Medulla oblongata (tissue), 1 donor: ENCODE results near the gene SCAPER.
"Not testable (repeated sequence)": the region's sequence is repeated elsewhere in the genome, so short reads cannot be mapped to it uniquely, and the experiment has no call there.

Experiments
- DNase-seq: peaks from one replicate; pipeline ENCODE4 v3.0.0-alpha.2; 2015; ENCODE audit errors: extremely low spot score

Gene SCAPER

DNA sequence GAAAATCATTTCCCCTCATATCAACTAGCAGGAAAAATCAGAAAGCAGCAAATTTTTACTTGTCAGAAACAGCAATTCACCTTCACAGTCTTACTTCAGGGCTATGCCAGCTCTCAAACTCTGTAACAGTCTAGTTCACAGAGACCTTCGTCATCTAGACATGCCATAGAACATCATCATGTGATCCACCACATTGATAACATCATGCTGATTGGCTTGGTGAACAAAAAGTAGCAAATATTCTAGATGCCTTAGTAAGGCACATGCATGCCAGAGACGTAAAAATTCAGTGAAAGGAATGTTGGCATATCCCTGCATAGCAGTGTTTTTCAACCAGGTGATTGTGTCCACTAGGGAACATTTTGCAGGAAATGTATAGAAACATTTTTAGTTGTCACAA, 8.6 kb upstream of the SCAPER start:
- no peak for DNase-seq

DNA sequence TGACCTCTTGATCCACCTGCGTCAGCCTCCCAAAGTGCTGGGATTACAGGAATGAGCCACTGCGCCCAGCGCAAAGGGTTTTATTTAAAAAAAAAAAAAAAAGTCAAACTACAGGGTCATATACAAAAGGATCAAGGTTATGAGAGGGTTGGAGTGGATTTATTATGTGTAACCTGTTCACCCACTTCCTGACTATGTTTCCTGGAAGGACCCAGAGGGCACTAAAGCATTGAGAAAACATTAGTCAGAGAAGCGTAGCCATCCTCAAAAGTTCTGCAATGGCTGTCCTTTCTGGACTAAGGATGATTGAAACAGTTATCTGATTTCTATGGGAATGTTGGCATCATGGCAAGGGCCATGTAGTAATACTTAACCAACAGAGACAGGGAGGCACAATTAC, 7.3 kb upstream of the SCAPER start:
- no peak for DNase-seq

DNA sequence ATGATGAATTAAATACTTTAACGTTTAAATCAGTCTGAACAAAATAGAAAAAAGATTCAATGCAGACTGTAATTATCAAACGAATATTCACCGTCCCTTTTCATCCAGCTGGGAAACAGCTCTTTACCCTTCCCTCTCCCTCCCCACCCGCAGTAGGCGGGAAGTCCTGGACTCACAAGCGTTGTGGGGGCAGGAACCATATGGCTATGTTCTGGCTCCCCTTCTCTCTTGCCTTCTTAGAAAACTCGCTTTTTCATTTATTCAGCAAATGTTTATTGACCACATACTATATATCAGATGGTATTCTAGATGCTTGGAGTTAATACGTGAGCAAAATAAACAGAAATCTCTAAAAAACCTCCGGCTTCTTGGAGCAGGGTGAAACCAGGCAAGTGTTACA, 715 bp upstream of the SCAPER start:
- no peak for DNase-seq

DNA sequence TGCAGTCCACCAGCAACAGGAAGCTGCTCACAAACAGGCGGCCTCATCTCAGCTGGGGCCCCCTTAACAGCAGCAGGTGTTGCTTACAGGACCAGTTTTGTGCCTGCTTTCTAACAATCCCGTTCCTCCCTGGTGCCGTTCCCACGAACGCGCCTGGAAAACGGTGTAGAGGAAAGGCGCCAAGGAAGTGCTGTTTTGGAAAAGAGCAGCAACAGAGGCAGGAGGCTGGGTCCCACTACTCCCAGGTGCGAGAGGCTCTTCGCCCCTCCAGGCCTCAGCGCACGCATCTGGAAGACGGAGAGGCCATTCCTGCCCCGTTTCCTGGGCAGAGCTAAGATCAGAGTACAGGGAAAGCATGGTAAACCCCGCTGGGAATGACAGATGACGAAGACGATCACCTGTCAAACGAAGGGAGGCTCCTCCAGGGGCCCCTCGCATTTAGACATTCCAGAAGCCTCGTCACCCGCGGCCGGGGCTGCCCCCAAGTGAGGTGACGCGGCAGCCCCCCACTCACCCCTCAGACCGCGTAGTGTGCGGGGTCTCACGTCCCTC, 603 bp downstream of the SCAPER start:
- DNase-seq, result peak; percentile 42

DNA sequence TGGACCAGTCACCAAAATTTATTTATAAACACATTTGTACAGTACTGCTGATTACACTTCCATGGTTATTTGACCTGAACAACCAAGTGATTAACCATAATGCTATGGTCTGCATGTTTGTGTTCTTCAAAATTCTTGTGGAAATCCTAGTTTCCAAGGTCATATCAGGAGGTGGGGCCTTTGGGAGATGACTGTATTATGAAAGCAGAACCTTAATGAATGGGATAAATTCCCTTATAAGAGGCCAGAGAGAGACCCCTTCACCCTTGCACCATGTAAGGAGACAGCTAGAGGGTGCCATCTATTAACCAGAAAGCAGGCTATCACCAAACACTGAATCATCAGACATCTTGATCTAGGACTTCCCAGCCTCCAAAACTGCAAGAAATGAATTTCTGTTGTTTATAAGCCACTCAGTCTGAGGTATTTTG, 1.9 kb downstream of the SCAPER start:
- DNase-seq, result peak; percentile 50

DNA sequence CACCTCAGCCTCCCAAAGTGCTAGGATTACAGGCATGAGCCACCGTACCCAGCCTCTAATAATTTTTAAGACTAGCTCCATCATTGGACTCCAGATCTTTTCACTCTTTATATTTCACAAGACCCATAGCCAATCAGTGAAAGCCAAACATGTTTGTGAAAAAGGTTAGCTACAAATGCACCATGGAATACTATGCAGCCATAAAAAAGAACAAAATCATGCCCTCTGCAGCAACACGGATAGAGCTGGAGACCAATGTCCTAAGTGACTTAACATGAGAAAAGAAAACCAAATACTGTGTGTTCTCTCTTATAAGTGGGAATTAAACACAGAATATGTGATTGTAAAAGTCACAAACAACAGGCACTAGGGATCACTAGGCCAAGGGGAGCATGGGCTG, 3.2 kb downstream of the SCAPER start:
- DNase-seq, result no peak

DNA sequence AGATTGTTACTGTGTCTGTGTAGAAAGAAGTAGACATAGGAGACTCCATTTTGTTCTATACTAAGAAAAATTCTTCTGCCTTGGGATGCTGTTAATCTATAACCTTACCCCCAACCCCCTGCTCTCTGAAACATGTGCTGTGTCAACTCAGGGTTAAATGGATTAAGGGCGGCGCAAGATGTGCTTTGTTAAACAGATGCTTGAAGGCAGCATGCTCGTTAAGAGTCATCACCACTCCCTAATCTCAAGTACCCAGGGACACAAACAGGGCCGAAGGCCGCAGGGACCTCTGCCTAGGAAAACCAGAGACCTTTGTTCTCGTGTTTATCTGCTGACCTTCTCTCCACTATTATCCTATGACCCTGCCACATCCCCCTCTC, 5.2 kb downstream of the SCAPER start:
- not testable (repeated sequence) for DNase-seq

DNA sequence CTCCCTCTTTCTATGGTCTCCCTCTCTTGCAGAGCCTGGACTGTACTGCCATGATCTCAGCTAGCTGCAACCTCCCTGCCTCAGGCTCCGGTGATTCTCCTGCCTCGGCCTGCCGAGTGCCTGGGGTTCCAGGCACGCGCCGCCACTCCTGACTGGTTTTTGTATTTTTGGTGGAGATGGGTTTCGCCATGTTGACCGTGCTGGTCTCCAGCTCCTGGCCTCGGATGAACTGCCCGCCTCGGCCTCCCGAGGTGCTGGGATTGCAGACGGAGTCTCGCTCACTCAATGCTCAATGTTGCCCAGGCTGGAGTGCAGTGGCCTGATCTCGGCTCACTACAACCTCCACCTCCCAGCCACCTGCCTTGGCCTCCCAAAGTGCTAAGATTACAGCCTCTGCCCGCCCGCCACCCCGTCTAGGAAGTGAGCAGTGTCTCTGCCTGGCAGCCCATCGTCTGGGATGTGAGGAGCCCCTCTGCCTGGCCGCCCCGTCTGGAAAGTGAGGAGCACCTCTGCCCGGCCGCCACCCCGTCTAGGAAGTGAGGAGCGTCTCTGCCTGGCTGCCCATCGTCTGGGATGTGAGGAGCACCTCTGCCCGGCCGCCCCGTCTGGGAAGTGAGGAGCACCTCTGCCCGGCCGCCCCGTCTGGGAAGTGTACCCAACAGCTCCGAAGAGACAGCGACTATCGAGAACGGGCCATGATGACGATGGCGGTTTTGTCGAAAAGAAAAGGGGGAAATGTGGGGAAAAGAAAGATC, 5.8 kb downstream of the SCAPER start:
- not testable (repeated sequence) for DNase-seq

DNA sequence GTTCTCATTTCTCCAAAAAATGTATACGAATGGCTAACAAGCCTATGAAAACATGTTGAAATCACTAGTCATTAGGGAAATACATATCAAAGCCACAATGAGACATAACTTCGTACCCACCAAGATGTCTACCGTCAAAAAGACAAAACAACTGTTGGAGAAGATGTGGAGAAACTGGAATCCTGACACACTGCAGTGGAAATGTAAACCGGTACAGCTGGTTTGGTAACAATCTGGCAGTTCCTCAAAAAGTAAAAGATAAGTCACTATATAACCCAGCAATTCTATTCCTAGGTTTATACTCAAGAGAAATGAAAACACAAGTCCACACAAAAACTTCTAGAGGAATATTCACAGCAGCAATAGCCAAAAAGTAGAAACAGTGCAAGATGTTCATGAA, 7.0 kb downstream of the SCAPER start:
- no peak for DNase-seq

DNA sequence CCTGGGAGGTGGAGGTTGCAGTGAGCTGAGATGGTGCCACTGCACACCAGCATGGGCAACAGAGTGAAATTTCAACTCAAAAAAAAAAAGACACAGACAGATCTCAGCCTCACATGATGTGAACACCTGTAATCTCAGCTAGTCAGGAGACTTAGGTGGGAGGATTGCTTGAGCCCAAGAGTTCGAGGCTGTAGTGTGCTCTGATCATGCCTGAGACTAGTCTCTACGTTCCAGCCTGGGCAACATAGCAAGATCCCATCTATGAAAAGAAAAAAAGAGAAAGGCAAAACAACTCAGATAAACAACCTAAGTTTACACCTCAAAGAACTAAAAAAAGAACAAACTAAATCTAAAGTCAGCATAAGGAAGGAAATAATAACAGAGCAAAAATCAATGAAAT, 11.0 kb downstream of the SCAPER start:
- DNase-seq, result no peak

DNA sequence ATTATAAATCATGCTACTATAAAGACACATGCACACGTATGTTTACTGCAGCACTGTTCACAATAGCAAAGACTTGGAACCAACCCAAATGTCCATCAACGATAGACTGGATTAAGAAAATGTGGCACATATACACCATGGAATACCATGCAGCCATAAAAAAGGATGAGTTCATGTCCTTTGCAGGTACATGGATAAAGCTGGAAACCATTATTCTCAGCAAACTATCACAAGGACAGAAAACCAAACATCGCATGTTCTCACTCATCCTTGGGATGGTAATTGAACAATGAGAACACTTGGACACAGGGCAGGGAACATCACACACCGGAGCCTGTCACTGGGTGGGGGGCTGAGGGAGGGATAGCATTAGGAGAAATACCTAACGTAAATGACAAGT, 12.3 kb downstream of the SCAPER start:
- DNase-seq, result not testable (repeated sequence)

DNA sequence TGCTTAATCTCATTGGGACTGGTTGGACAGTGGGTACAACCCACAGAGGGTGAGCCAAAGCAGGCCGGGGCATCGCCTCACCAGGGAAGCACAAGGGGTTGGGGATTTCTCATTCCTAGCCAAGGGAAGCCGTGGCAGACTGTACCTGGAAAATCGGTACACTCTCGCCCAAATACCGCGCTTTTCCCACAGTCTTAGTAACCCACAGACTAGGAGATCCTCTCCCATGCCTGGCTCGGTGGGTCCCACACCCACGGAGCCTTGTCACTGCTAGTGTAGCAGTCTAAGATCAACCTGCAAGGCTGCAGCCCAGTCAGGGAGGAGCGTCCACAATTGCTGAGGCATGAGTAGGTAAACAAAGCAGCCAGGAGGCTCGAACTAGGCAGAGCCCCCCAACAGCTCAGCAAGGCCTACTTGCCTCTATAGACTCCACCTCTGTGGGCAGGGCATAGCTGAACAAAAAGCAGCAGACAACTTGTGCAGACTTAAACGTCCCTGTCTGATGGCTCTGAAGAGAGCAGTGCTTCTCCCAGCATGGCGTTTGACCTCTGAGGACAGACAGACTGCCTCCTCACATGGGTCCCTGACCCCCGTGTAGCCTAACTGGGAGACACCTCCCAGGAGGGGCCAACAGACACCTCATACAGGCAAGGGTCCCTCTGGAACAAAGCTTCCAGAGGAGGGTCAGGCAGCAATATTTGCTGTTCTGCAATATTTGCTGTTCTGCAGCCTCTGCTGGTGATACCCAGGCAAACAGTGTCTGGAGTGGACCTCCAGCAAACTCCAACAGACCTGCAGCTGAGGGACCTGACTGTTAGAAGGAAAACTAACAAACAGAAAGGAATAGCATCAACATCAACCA, 17.6 kb downstream of the SCAPER start:
- not testable (repeated sequence) for DNase-seq

DNA sequence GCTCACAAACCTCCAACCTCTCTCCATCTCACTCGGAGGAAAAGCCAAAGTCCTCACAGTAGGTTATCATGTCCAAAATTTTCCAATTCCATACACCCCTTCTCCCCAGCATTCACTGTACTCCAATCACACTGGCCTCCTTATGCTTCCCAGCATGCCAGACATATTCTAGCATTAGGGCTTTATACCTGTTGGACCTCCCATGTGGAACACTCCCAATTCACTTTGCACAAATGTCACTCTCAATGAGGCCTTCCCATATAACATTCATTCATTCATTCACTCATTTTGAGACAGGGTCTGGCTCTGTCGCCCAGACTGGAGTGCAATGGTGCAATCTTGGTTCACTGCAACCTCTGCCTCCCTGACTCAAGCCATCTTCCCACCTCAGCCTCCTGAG, 19.9 kb downstream of the SCAPER start:
- no peak for DNase-seq

DNA sequence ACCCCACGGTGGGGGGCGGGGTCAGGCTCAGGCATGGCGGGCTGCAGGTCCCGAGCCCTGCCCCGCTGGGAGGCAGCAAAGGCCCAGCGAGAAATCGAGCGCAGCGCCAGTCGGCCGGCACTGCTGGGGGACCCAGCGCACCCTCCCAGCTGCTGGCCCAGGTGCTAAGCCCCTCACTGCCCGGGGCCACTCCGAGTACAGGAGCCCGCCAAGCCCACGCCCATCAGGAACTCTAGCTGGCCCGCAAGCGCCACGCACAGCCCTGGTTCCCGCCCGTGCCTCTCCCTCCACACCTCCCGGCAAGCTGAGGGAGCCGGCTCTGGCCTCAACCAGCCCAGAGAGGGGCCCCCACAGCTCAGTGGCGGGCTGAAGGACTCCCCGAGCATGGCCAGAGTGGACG, 29.2 kb downstream of the SCAPER start:
- no peak for DNase-seq

DNA sequence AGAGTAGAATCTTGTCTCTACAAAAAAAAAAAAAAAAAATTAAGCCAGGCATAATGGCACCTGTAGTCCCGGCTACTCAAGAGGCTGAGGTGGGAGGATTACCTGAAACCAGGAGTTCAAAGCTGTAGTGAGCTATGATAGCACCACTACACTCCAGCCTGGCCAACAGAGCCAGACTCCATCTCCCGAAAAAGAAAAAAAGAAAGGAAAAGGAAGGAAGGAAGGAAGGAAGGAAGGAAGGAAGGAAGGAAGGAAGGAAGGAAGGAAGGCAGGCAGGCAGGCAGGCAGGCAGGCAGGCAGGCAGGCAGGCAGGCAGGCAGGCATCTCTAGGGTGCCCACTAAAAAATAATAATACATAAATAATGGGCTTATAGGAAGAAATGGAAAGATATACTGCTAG, 32.1 kb downstream of the SCAPER start:
- DNase-seq, result not testable (repeated sequence)

DNA sequence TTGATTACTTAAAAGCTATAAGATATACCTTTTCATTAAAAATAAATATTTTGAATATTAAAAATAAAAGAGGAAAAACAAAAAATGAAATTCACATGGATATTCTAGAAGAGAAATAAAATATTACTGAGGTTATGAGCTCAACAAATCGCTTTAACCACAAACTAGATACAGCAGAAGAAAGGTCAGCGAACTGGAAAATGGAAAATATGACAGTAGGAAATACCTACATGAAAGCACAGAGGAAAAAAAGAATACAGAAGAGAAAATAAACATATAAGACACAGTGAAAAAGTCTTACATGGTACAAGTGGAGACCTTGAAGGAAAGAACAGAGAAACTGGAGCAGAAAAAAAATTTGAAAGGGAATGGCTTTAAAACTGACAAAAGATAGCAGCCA, 33.2 kb downstream of the SCAPER start:
- no peak for DNase-seq

DNA sequence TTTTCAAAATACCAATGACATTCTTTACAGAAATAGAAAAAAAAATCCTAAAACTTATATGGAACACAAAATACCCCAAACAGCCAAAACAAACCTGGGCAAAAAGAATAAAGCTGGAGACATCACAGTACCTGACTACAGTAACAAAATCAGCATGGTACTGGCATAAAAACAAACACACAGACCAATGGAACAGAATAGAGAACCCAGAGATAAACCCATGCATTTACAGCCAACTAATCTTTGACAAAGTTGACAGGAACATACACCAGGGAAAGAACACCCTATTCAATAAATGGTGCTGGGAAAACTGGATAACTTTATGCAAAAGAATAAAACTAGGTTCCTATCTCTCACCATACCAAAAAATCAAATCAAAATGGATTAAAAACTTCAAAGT, 36.4 kb downstream of the SCAPER start:
- no peak for DNase-seq

DNA sequence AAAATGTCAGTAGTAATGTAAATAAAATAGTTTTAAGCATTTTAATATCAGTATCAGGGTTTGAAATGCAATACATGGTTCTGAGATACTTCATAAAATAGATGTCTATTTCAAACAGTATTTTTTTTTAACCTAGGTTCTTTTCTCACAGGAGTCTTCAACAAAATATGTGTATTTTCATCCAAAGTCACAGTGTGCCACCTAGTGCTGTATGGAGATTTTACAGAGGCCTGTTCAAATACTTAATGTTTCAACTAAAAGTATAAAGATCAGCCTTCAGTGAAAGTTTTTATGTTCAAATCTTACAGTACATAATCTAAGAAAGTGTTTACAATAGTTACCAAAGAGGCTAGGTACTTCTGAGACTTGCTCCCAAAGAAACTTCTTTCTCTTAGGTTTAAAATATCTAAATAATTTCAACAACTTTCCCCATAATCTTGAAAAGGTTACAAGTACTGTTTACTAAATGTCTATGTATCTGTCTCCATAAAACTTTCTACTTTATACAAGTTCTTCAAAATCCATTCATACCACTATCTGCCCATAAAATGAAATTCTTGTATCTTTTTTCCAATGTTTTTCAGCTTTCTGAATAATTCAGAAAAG, 38.3 kb downstream of the SCAPER start:
- DNase-seq, result peak; percentile 34

DNA sequence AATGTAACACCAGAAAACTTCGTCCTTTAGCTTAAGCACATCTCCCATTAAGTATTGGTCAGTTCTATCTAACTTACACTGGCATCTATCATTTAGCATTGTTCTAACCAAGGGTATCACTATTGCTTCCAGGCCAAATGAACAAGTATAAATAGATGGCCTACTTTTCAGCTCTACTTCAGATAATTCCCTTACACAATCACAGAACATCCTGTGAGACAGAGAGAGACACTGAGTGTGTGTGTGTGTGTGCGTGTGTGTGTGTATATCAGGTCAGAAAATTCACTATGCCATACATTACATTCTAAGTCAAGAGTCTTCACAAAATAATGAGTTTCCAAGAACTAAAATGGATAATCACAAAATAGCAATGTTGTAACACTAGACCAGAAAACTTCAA, 39.1 kb downstream of the SCAPER start:
- DNase-seq, result no peak

DNA sequence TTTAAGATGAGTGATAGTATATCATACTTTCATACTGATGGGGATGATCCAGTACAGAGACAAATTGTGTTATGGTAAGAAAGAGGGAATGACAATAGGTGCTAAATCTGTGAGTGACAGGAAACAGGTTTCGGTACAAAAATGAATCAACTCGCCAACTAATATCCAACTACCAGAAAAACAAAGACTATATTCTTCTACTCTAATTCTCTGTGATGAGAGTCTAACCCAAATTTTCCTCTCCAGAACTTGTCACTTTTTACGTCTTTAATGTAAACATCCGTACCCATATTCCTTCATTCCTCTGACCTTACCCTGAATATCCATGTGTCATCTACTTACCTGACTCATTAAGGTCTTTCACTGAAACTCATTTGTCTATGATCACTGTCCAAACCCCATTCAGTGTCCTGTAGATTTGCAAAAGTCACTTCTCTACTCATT, 39.6 kb downstream of the SCAPER start:
- DNase-seq, result no peak

DNA sequence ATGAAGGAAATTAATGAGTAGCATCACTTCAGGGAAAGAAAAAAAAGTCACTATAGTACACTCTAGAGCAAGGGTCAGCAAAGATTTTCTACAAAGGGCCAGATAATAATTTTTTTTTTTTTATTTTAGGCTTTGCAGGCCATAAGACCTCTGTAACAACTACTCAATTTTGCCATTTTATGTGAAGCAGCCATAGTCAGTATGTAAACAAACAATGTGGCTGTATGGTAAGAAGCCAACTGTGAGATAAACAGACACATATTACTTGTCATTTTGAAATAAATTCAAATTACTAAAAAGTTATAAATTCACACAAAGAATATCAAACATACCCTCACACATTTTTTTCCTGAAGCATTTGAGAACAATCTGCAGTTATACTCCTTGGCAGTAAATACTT, 40.6 kb downstream of the SCAPER start:
- no peak for DNase-seq

DNA sequence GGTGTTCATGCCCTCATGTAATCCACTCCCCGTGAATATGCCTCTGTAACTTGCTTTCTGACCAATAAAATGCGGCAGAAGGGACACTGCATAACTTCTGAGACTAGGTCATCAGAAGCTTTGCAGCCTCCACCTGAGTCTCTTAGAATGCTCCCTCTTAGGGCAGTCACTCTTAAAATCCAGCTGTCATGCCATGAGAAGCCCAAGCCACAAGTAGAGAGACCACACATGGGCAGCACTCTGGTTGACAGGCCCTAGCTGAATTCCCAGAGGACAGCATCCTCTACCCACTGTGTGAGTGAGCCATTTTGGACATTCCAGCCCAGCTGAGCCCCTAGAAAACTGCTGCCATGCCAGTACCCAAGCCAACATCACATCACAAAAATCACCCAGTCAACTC, 41.4 kb downstream of the SCAPER start:
- no peak for DNase-seq
